HUES48 (cell line): ENCODE data around the gene RBMS3.

ENCODE experiments used
- H3K27ac ChIP-seq: one replicate; pipeline ENCODE4 v1.7.0; 2013; ENCODE audit warnings: low read depth, low read length, inconsistent platforms
- H3K27me3 ChIP-seq: 2 replicates; pipeline ENCODE4 v1.6.1; 2013; ENCODE audit warnings: mild to moderate bottlenecking, low read length; ENCODE audit not compliant: control insufficient read depth, insufficient read depth
- H3K36me3 ChIP-seq: 2 replicates; pipeline ENCODE4 v1.6.1; 2013; ENCODE audit warnings: low read length; ENCODE audit not compliant: control insufficient read depth, insufficient read depth
- H3K4me1 ChIP-seq: 2 replicates; pipeline ENCODE4 v1.6.1; 2013; ENCODE audit warnings: mild to moderate bottlenecking, low read length; ENCODE audit not compliant: control insufficient read depth, insufficient read depth
- H3K4me3 ChIP-seq: 2 replicates; pipeline ENCODE4 v1.5.1; 2013; ENCODE audit warnings: mild to moderate bottlenecking, low read depth, low read length
- H3K9ac ChIP-seq: 2 replicates; pipeline ENCODE4 v1.6.1; 2013; ENCODE audit warnings: mild to moderate bottlenecking, low read depth, low read length, moderate library complexity
- H3K9me3 ChIP-seq: 2 replicates; pipeline ENCODE4 v1.6.1; 2013; ENCODE audit warnings: low read length; ENCODE audit not compliant: control insufficient read depth, insufficient read depth

Gene RBMS3

DNA sequence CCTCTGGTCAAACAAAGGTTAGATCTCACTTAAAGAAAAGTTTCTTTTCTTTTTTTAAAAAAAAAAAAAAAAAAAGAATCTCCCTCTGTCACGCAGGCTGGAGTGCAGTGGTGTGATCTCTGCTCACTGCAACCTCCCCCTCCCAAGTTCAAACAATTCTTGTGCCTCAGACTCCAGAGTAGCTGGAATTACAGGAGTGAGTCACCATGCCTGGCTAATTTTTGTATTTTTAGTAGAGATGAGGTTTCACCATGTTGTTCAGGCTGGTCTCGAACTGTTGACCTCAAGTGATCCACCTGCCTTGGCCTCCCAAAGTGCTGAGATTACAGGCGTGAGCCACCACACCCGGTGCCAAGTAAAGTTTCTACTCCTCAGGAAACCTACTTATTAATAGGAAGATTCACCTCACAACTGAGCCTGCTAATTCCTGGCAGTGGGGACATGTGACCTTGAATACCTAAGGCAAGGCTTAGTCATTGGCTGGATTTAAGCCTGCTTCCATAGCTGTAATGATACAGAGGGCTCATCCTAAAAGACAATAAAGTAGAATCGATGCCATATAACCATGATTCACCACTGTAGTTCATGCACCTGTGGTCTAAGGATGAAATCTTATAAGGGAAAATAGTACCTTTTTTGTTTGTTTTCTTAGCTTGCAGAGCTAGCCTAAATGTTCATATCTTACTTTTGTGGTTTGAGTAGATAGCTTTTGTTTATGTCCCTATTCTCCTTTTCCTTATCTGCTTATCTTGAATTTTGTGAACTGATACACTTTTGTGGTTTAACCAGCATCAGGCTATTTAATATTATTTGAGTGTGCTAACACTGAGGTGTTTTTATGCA lies 24.8 kb upstream of the RBMS3 start:
- no peaks in the 10 kb centered on the region for H3K36me3 ChIP-seq
- H3K27ac ChIP-seq, result no peak overlapping the region
- no peaks in the 10 kb centered on the region for H3K4me1 ChIP-seq
- no peak overlapping the region for H3K9ac ChIP-seq
- no peaks in the 10 kb centered on the region for H3K27me3 ChIP-seq
- H3K9me3 ChIP-seq, result no peaks in the 10 kb centered on the region
- H3K4me3 ChIP-seq, result no peak overlapping the region

DNA sequence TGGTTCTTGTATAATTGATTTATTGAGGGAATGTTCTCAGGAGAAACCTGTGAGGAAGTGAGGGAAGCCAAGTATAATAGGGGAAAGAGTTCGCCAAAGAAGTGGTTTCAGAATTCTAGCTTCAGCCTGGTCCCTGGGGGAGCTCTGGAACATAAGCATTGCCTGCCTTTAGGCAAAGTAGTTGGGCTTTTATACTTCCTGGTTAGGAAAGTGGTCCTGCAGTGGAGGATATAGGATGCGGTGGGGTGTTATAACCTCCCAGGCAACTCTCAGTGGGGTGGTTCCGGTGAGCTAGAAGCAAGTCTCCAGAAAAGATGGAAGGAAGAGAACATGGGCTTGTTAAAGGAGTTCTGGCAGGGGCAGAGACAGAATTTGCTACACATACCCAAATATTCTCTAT lies 22.7 kb upstream of the RBMS3 start:
- H3K9ac ChIP-seq, result no peak overlapping the region
- no peak overlapping the region for H3K27ac ChIP-seq
- no peak overlapping the region for H3K4me3 ChIP-seq
- H3K36me3 ChIP-seq, result no peaks in the 10 kb centered on the region
- no peaks in the 10 kb centered on the region for H3K27me3 ChIP-seq
- H3K9me3 ChIP-seq, result no peaks in the 10 kb centered on the region
- no peaks in the 10 kb centered on the region for H3K4me1 ChIP-seq

DNA sequence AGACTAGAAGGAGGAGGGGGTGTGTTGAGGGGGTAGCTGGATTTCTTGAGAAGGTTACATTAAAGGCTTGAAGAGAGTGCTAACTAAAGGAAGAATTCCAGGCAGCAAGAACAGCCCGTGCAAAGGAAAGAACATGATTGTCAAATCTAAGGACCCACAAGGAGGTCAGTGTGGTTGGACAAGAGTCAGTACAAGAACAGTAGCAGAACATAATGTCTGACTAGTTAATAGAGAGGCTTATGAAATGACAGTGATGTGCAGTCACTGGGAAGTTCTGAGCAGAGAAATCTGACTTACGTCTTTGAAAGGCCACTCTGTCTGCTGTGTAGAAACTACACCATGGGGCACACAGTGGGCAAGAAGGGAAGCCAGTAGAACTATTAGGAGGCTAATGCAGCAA lies 19.8 kb upstream of the RBMS3 start:
- Histone ChIP-seq H3K27me3 (no peaks in the 10 kb centered on the region), H3K9ac (no peak overlapping the region), H3K4me1 (no peaks in the 10 kb centered on the region), H3K9me3 (no peaks in the 10 kb centered on the region), H3K36me3 (no peaks in the 10 kb centered on the region), H3K4me3 (no peak overlapping the region), H3K27ac (no peak overlapping the region)

DNA sequence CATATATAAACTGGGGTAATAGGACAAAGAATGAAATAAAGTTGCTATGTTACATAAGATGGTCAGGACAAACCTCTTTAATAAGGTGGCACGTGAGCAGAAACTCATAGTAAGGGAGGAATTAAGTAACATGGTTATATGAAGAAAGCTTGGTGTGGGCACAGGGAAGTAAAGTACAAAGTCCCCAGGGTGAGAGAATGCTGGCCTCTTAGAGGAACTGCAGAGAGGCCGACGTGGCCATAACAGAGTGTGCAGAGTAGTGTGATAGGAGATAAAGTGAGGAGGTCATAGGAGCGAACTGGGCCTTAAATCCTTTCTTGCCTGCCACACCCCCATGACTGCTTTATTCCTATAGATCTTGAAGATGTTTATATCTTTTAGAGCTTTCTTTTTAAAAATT lies 17.4 kb upstream of the RBMS3 start:
- Histone ChIP-seq H3K4me1 (no peaks in the 10 kb centered on the region), H3K4me3 (no peak overlapping the region), H3K27ac (no peak overlapping the region), H3K9me3 (no peaks in the 10 kb centered on the region), H3K27me3 (no peaks in the 10 kb centered on the region), H3K9ac (no peak overlapping the region), H3K36me3 (no peaks in the 10 kb centered on the region)

DNA sequence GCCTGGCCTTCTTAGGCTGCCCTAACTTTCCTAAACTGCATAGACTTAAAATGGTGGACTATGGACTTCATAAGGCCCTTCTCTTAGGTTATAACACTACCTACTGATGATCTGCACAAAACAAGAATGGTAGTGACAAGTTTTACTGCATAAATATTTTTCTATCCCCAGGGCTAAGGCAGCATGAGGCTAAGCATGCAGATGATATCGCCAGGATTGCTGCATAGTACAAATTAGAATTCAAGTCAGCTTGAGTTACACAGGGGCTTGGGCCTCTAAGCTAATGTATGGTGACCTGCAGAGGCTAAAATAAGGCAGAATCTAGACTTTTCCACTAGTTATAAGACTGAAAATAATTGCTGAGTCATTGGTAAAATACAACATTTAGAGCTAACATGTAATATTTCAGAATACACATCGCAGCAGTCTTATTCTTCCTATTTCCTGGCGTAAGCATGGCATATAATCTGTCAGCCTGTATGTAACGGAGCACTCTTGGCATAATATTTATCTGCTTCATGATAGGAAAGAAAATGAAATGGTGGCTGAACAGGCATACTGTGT lies 15.3 kb upstream of the RBMS3 start:
- Histone ChIP-seq H3K27ac (no peak overlapping the region), H3K36me3 (no peaks in the 10 kb centered on the region), H3K27me3 (no peaks in the 10 kb centered on the region), H3K4me3 (no peak overlapping the region), H3K4me1 (peaks cover 4% of the 10 kb centered on the region; the same call in 1 of the 2 replicates), H3K9ac (no peak overlapping the region), H3K9me3 (no peaks in the 10 kb centered on the region)

DNA sequence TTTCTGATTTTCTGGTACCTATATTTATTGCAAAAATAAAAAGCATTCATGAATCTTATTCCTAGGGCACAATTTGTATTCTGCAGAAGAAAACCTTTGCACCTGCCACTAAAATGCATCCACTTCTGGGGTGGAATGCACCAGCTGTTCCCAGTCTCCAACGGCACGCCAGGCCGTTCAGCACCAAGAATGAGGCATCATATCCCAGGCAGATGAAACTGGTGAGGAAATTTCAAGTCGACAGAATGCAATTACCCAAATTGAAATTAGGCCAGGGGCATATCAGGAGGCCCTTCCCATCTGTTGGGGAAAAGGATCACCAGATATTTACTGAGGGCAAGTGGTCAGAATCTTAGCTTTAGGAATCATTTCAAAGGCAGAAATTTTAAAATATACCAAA lies 13.6 kb upstream of the RBMS3 start:
- Histone ChIP-seq H3K27me3 (no peaks in the 10 kb centered on the region), H3K27ac (no peak overlapping the region), H3K36me3 (no peaks in the 10 kb centered on the region), H3K9ac (no peak overlapping the region), H3K9me3 (no peaks in the 10 kb centered on the region), H3K4me1 (peaks cover 4% of the 10 kb centered on the region; the same call in 1 of the 2 replicates), H3K4me3 (no peak overlapping the region)

DNA sequence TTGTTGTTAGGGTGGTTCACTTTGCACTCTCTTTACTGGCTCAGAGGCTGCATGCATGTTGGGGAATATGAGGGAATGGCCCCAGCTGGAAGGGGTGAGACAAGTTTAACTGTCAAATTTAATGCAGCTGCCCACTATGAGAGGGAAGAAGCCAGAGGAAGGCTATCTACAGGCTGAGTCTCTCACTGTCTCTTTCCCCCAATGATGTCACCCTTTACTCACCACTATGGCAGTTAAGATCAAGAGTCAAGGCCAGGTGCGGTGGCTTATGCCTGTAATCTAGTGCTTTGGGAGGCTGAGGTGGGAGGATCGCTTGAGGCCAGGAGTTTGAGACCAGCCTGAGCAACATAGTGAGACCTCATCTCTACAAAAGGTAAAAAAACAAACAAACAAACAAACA lies 12.2 kb upstream of the RBMS3 start:
- Histone ChIP-seq H3K4me1 (peaks cover 4% of the 10 kb centered on the region; the same call in 1 of the 2 replicates), H3K27ac (no peak overlapping the region), H3K9ac (no peak overlapping the region), H3K27me3 (no peaks in the 10 kb centered on the region), H3K9me3 (no peaks in the 10 kb centered on the region), H3K36me3 (no peaks in the 10 kb centered on the region), H3K4me3 (no peak overlapping the region)

DNA sequence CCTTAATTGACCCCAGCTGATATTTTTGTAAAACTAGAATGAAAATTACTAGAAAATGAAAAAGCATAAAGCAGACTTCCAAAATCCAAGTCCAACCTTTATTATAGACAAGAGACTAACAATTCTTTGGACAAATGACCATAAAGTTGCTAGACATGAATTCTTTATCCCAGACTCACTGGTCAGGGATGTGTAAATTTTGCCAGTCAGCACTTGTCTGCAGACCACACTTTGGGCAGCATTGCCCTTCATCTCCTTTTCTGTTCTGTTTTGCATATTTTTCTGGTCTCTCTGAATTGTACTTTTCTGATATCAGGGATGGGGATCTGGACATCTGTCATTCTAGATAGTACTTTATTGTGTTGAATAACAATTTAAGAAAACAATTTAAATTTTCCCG lies 10.1 kb upstream of the RBMS3 start:
- Histone ChIP-seq H3K4me1 (peaks cover 4% of the 10 kb centered on the region; the same call in 1 of the 2 replicates), H3K9me3 (no peaks in the 10 kb centered on the region), H3K27ac (no peak overlapping the region)

DNA sequence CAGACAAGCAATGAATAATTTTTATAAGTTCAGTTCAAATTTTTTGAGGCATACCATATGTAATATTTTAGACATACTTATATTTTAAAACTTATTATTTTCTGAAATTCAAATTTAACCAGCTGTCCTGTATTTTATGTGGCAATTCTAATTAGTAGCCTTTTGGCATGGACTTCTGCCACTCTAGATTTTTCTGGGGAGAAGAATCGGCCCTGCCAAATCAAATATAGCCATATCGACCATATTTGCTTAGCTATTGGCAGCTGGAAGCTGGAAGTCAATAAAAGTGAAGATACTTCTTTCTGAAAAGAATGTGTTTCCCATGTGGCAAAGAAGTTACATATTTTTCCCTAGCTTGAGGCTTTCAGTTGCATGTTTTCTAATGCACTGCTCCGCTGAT lies 9.4 kb upstream of the RBMS3 start:
- Histone ChIP-seq H3K9me3 (no peaks in the 10 kb centered on the region), H3K4me3 (no peak overlapping the region), H3K27ac (no peak overlapping the region), H3K36me3 (no peaks in the 10 kb centered on the region), H3K9ac (no peak overlapping the region), H3K27me3 (no peaks in the 10 kb centered on the region), H3K4me1 (peaks cover 4% of the 10 kb centered on the region; the same call in 1 of the 2 replicates)

More for the DNA sequence above, 10.1 kb upstream of the RBMS3 start:
- Histone ChIP-seq H3K4me3 (no peak overlapping the region), H3K36me3 (no peaks in the 10 kb centered on the region), H3K27me3 (no peaks in the 10 kb centered on the region), H3K9ac (no peak overlapping the region)

DNA sequence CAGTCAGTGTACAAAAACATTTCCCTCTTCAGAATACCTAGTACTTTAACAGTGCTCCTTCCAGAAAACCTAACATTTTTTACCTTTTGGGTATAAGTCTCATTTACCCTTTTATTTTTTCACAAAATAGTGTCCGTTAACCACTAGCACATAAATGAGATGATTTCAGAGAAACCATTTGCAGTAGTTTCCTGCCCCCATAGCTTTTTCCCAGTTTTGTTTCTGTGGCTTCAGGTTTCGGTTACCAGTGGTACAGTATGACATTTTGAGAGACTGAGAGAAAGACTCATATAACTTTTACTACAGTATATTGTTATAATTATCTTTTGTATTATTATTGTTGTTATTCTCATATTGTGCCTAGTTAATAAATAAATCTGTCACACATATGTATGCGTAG lies 6.2 kb upstream of the RBMS3 start:
- H3K9me3 ChIP-seq, result no peaks in the 10 kb centered on the region
- H3K27ac ChIP-seq, result no peak overlapping the region
- no peak overlapping the region for H3K9ac ChIP-seq
- H3K4me3 ChIP-seq, result no peak overlapping the region
- H3K4me1 ChIP-seq, result peaks cover 22% of the 10 kb centered on the region
- no peaks in the 10 kb centered on the region for H3K27me3 ChIP-seq
- H3K36me3 ChIP-seq, result no peaks in the 10 kb centered on the region

DNA sequence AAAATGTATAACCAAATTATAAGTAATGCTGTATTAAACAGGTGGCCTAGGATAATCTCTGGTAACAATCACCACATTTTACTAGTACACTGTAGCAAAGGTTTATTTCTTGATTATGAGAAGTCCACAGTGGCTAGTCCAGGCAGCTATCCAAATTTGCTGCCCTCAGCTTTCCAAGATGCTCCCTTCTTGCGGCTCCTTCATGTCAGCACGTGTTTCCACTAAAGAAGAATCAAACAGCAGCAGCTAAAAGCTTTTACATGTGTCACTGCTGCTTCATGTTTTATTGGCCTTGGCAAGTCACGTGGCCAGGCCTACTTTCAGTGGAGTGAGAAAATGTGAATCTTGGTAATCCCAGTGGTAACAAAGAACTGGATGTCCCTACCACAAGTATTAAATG lies 5.6 kb upstream of the RBMS3 start:
- Histone ChIP-seq H3K4me3 (no peak overlapping the region), H3K9me3 (no peaks in the 10 kb centered on the region), H3K4me1 (peaks cover 25% of the 10 kb centered on the region), H3K9ac (no peak overlapping the region), H3K36me3 (no peaks in the 10 kb centered on the region), H3K27ac (no peak overlapping the region), H3K27me3 (no peaks in the 10 kb centered on the region)
